Adipose tissue (tissue), 3 donors: Measurements from ENCODE around the gene SCFD1. TPM values are rescaled to one million over a fixed set of nuclear protein-coding genes. Genes with fewer than 3 reads are reported as not detected.

Experiments
- H3K27ac ChIP-seq: one replicate; pipeline ENCODE4 v1.5.1; 2013; ENCODE audit warnings: low read depth, low read length
- WGBS, 3 donors: extraction: QIAGEN DNeasy Blood & Tissue Kit; methylation state at CpG; one replicate each; pipeline ENCODE4 v1.1.7; 2013; 5-methylcytosine and 5-hydroxymethylcytosine counted together
- polyA plus RNA-seq, 3 donors: library from polyadenylated mRNA; stranded (reverse); fragments of 200-250 nt; gene quantifications; one replicate each; pipeline ENCODE4 v1.2.3, GENCODE V29; 2013
- donor health status: healthy with polysubstance abuse.
- donor health status: Bipolar disorder and iron deficiency.
- donor health status: healthy.

Gene SCFD1
- polyA plus RNA-seq, 3 donors, result 31.0 to 60.7 (median 33.9) TPM

- WGBS, 3 donors, result 82 to 91% (median 89%) methylated on average over 5 of the region's 5 CpGs
- no peak overlapping the region for H3K27ac ChIP-seq
Measured at GRCh38 chr14:30725763-30726162, 103.6 kb downstream of the SCFD1 start.

- 78 to 97% (median 95%) methylated on average over 4 to 5 of the region's 5 CpGs for WGBS, 3 donors
Measured at GRCh38 chr14:30728471-30728870, 106.4 kb downstream of the SCFD1 start.

GRCh38 chr14:30737916-30738315 is 115.8 kb downstream of the SCFD1 start:
- no peak overlapping the region for H3K27ac ChIP-seq
- WGBS, 3 donors, result 46 to 85% (median 74%) methylated on average over 3 of the region's 3 CpGs

More at GRCh38 chr14:30728471-30728870, 106.4 kb downstream of the SCFD1 start:
- H3K27ac ChIP-seq, result no peak overlapping the region

- H3K27ac ChIP-seq, result no peak overlapping the region
- WGBS, 3 donors, result 84 to 98% (median 88%) methylated on average over 4 of the region's 4 CpGs
Measured at GRCh38 chr14:30738978-30739377, 116.9 kb downstream of the SCFD1 start.

GRCh38 chr14:30748343-30748742 is 126.2 kb downstream of the SCFD1 start:
- H3K27ac ChIP-seq, result no peak overlapping the region
- WGBS, 3 donors, result 79 to 84% (median 82%) methylated on average over 2 of the region's 2 CpGs

- 78 to 81% (median 79%) methylated on average over 11 of the region's 11 CpGs for WGBS, 3 donors
- H3K27ac ChIP-seq, result no peak overlapping the region
Measured at GRCh38 chr14:30751646-30752416, 129.7 kb downstream of the SCFD1 start.

GRCh38 chr14:30753452-30753851 is 131.3 kb downstream of the SCFD1 start:
- WGBS, 3 donors, result 81 to 89% (median 88%) methylated on average over 4 of the region's 4 CpGs
- H3K27ac ChIP-seq, result no peak overlapping the region

- no peak overlapping the region for H3K27ac ChIP-seq
- WGBS, 3 donors, result 86 to 96% (median 86%) methylated on average over 3 of the region's 3 CpGs
Measured at GRCh38 chr14:30754778-30755177, 132.7 kb downstream of the SCFD1 start.

- H3K27ac ChIP-seq, result no peak overlapping the region
- 61 to 87% (median 64%) methylated on average over 2 of the region's 2 CpGs for WGBS, 3 donors
Measured at GRCh38 chr14:30756594-30756993, 134.5 kb downstream of the SCFD1 start.

- WGBS, 3 donors, result 36 to 51% (median 42%) methylated on average over 3 of the region's 3 CpGs
- no peak overlapping the region for H3K27ac ChIP-seq
Measured at GRCh38 chr14:30757082-30757481, 135.0 kb downstream of the SCFD1 start.

GRCh38 chr14:30759172-30760125 is 137.3 kb downstream of the SCFD1 start:
- no peak overlapping the region for H3K27ac ChIP-seq
- 84 to 89% (median 84%) methylated on average over 7 of the region's 7 CpGs for WGBS, 3 donors

GRCh38 chr14:30763891-30764290 is 141.8 kb downstream of the SCFD1 start:
- WGBS, 3 donors, result 22 to 61% (median 55%) methylated on average over 1 of the region's 1 CpG
- no peak overlapping the region for H3K27ac ChIP-seq

GRCh38 chr14:30767624-30768023 is 145.5 kb downstream of the SCFD1 start:
- WGBS, 3 donors, result 93 to 98% (median 95%) methylated on average over 4 of the region's 4 CpGs

GRCh38 chr14:30768791-30769190 is 146.7 kb downstream of the SCFD1 start:
- whole genome bisulfite sequencing, 3 donors, result 28 to 64% (median 59%) methylated on average over 1 of the region's 1 CpG
- no peak overlapping the region for H3K27ac ChIP-seq

More at GRCh38 chr14:30767624-30768023, 145.5 kb downstream of the SCFD1 start:
- H3K27ac ChIP-seq, result no peak overlapping the region

- 74 to 86% (median 82%) methylated on average over 6 of the region's 6 CpGs for WGBS, 3 donors
- no peak overlapping the region for H3K27ac ChIP-seq
Measured at GRCh38 chr14:30770376-30770775, 148.3 kb downstream of the SCFD1 start.

GRCh38 chr14:30771595-30771994 is 149.5 kb downstream of the SCFD1 start:
- 37 to 87% (median 81%) methylated on average over 5 of the region's 5 CpGs for WGBS, 3 donors
- H3K27ac ChIP-seq, result no peak overlapping the region

- no peak overlapping the region for H3K27ac ChIP-seq
Measured at GRCh38 chr14:30779210-30779609, 157.1 kb downstream of the SCFD1 start.
